ENCODE results near the gene CCT5. TPM values are rescaled to one million over a fixed set of nuclear protein-coding genes. Genes with fewer than 3 reads are reported as not detected.

CCT5 gene
- total RNA-seq, 2 donors from 2014 or later = 110 to 135 TPM

GRCh38 chr5:10301842-10302610, 51.9 kb downstream of the CCT5 start:
- Histone ChIP-seq H3K9me3 (no peaks in the 10 kb centered on the region), H3K27me3 (replicated peaks; ENCODE audit: insufficient read depth) (no peaks in the 10 kb centered on the region), H3K4me1 (ENCODE audit: control insufficient read depth in 1 of 2, low read depth in 2 of 2) (peaks cover 0 to 22% of the 10 kb centered on the region in 2 donors), H3K36me3 (no peaks in the 10 kb centered on the region), H3K4me3 (peak overlapping the region; percentile 22), H3K27ac (peak overlapping the region in 1 of 2 donors; percentile 12)
- TF ChIP-seq CTCF (IDR thresholded peaks at IDR 0.05) = no peak
- ATAC-seq (ENCODE audit: insufficient number of reproducible peaks, low FRiP score, low read depth) (no peak), DNase-seq (ENCODE audit: low spot score) (peak; percentile 31)

GRCh38 chr5:10303201-10303600, 53.1 kb downstream of the CCT5 start:
- ATAC-seq (ENCODE audit: insufficient number of reproducible peaks, low FRiP score, low read depth) = no peak

GRCh38 chr5:10303699-10304170, 53.7 kb downstream of the CCT5 start:
- TF ChIP-seq CTCF (IDR thresholded peaks at IDR 0.05) = no peak
- peaks cover 0 to 23% of the 10 kb centered on the region in 2 donors for H3K4me1 ChIP-seq (ENCODE audit: control insufficient read depth in 1 of 2, low read depth in 2 of 2)
- no peaks in the 10 kb centered on the region for H3K27me3 ChIP-seq (replicated peaks; ENCODE audit: insufficient read depth)
- no peak for ATAC-seq (ENCODE audit: insufficient number of reproducible peaks, low FRiP score, low read depth)
- no peak for DNase-seq (ENCODE audit: low spot score)
- H3K9me3 ChIP-seq = no peaks in the 10 kb centered on the region
- H3K4me3 ChIP-seq = no peak overlapping the region
- no peak overlapping the region for H3K27ac ChIP-seq
- no peaks in the 10 kb centered on the region for H3K36me3 ChIP-seq

More at GRCh38 chr5:10303201-10303600, 53.1 kb downstream of the CCT5 start:
- no peak for TF ChIP-seq CTCF (IDR thresholded peaks at IDR 0.05)
- Histone ChIP-seq H3K9me3 (no peaks in the 10 kb centered on the region), H3K4me3 (no peak overlapping the region), H3K27ac (no peak overlapping the region), H3K4me1 (ENCODE audit: control insufficient read depth in 1 of 2, low read depth in 2 of 2) (peaks cover 0 to 23% of the 10 kb centered on the region in 2 donors), H3K27me3 (replicated peaks; ENCODE audit: insufficient read depth) (no peaks in the 10 kb centered on the region), H3K36me3 (no peaks in the 10 kb centered on the region)
- no peak for DNase-seq (ENCODE audit: low spot score)

- H3K4me1 ChIP-seq (ENCODE audit: control insufficient read depth in 1 of 2, low read depth in 2 of 2) = peaks cover 0 to 23% of the 10 kb centered on the region in 2 donors
- DNase-seq (ENCODE audit: low spot score) = no peak
- no peak overlapping the region for H3K27ac ChIP-seq
- H3K27me3 ChIP-seq (replicated peaks; ENCODE audit: insufficient read depth) = no peaks in the 10 kb centered on the region
- TF ChIP-seq CTCF (IDR thresholded peaks at IDR 0.05) = no peak
- H3K9me3 ChIP-seq = no peaks in the 10 kb centered on the region
- H3K36me3 ChIP-seq = no peaks in the 10 kb centered on the region
- ATAC-seq (ENCODE audit: insufficient number of reproducible peaks, low FRiP score, low read depth) = no peak
- H3K4me3 ChIP-seq = no peak overlapping the region
Measured at GRCh38 chr5:10304932-10305331, 54.9 kb downstream of the CCT5 start.

- H3K4me1 ChIP-seq (ENCODE audit: control insufficient read depth in 1 of 2, low read depth in 2 of 2) = peaks cover 0 to 23% of the 10 kb centered on the region in 2 donors
- H3K36me3 ChIP-seq = no peaks in the 10 kb centered on the region
- H3K9me3 ChIP-seq = no peaks in the 10 kb centered on the region
- no peak for TF ChIP-seq CTCF (IDR thresholded peaks at IDR 0.05)
- ATAC-seq (ENCODE audit: insufficient number of reproducible peaks, low FRiP score, low read depth) = no peak
- DNase-seq (ENCODE audit: low spot score) = no peak
- no peaks in the 10 kb centered on the region for H3K27me3 ChIP-seq (replicated peaks; ENCODE audit: insufficient read depth)
- H3K4me3 ChIP-seq = no peak overlapping the region
- H3K27ac ChIP-seq = no peak overlapping the region
Measured at GRCh38 chr5:10306114-10306513, 56.0 kb downstream of the CCT5 start.

Data from thoracic aorta (tissue), 2 donors.